Measurements from ENCODE around the gene SBSN.

Gene SBSN

GRCh38 chr19:35552534-35553384 lies 24.6 kb upstream of the SBSN start:
- Histone ChIP-seq H3K4me3 (ENCODE audit: low read depth in 1 of 2, low read length in 2 of 2) (no peak overlapping the region), H3K27me3 (ENCODE audit: insufficient read depth, low read length, poor library complexity) (no peaks in the 10 kb centered on the region), H3K9me3 (ENCODE audit: insufficient read depth, low read length, severe bottlenecking) (no peaks in the 10 kb centered on the region), H3K9ac (ENCODE audit: low read depth, low read length) (no peak overlapping the region), H4K20me1 (ENCODE audit: insufficient read depth, low read length) (peaks cover 10% of the 10 kb centered on the region; the same call in 1 of the 2 replicates), H3K36me3 (ENCODE audit: insufficient read depth, low read length) (peaks cover 13% of the 10 kb centered on the region; the same call in 1 of the 2 replicates), H3K27ac (ENCODE audit: low read length) (no peak overlapping the region), H3K4me1 (ENCODE audit: insufficient read depth, low read length) (no peaks in the 10 kb centered on the region), H3K79me2 (ENCODE audit: insufficient read depth, low read length) (no peaks in the 10 kb centered on the region), H3K4me2 (ENCODE audit: insufficient read depth, low read length) (no peak overlapping the region), H2AFZ (ENCODE audit: low read depth, low read length) (no peak overlapping the region)
- TF ChIP-seq CTCF (IDR thresholded peaks at IDR 0.05; ENCODE audit: borderline replicate concordance, extremely low read depth, low read length, poor library complexity, severe bottlenecking) (no peak), EZH2 (IDR thresholded peaks at IDR 0.05; ENCODE audit: borderline replicate concordance, low read depth, low read length, severe bottlenecking) (no peak)
- no peak for ATAC-seq (ENCODE audit: insufficient read depth, low read depth)
- no peak for DNase-seq

- Histone ChIP-seq H3K9ac (ENCODE audit: low read depth, low read length) (no peak overlapping the region), H3K4me2 (ENCODE audit: insufficient read depth, low read length) (no peak overlapping the region), H3K27me3 (ENCODE audit: insufficient read depth, low read length, poor library complexity) (no peaks in the 10 kb centered on the region), H3K79me2 (ENCODE audit: insufficient read depth, low read length) (peaks cover 13% of the 10 kb centered on the region), H3K9me3 (ENCODE audit: insufficient read depth, low read length, severe bottlenecking) (no peaks in the 10 kb centered on the region), H3K4me3 (ENCODE audit: low read depth in 1 of 2, low read length in 2 of 2) (no peak overlapping the region), H3K36me3 (ENCODE audit: insufficient read depth, low read length) (peaks cover 26% of the 10 kb centered on the region), H2AFZ (ENCODE audit: low read depth, low read length) (no peak overlapping the region), H3K4me1 (ENCODE audit: insufficient read depth, low read length) (peaks cover 14% of the 10 kb centered on the region), H3K27ac (ENCODE audit: low read length) (no peak overlapping the region), H4K20me1 (ENCODE audit: insufficient read depth, low read length) (peaks cover 16% of the 10 kb centered on the region; the same call in 1 of the 2 replicates)
- ATAC-seq (ENCODE audit: insufficient read depth, low read depth) (no peak), DNase-seq (no peak)
- TF ChIP-seq EZH2 (IDR thresholded peaks at IDR 0.05; ENCODE audit: borderline replicate concordance, low read depth, low read length, severe bottlenecking) = no peak
- TF ChIP-seq CTCF (IDR thresholded peaks at IDR 0.05; ENCODE audit: borderline replicate concordance, extremely low read depth, low read length, poor library complexity, severe bottlenecking) = no peak
Observed at GRCh38 chr19:35551091-35551810, 23.1 kb upstream of the SBSN start.

- H3K9me3 ChIP-seq (ENCODE audit: insufficient read depth, low read length, severe bottlenecking) = no peaks in the 10 kb centered on the region
- no peak overlapping the region for H3K4me3 ChIP-seq (ENCODE audit: low read depth in 1 of 2, low read length in 2 of 2)
- peaks cover 17% of the 10 kb centered on the region for H3K4me1 ChIP-seq (ENCODE audit: insufficient read depth, low read length)
- H3K36me3 ChIP-seq (ENCODE audit: insufficient read depth, low read length) = peaks cover 26% of the 10 kb centered on the region
- H3K9ac ChIP-seq (ENCODE audit: low read depth, low read length) = no peak overlapping the region
- H3K27ac ChIP-seq (ENCODE audit: low read length) = no peak overlapping the region
- ATAC-seq (ENCODE audit: insufficient read depth, low read depth) = no peak
- H3K79me2 ChIP-seq (ENCODE audit: insufficient read depth, low read length) = peaks cover 23% of the 10 kb centered on the region
- H2AFZ ChIP-seq (ENCODE audit: low read depth, low read length) = no peak overlapping the region
- H4K20me1 ChIP-seq (ENCODE audit: insufficient read depth, low read length) = peaks cover 13% of the 10 kb centered on the region; the same call in 1 of the 2 replicates
- H3K27me3 ChIP-seq (ENCODE audit: insufficient read depth, low read length, poor library complexity) = no peaks in the 10 kb centered on the region
- no peak overlapping the region for H3K4me2 ChIP-seq (ENCODE audit: insufficient read depth, low read length)
- no peak for DNase-seq
- TF ChIP-seq EZH2 (IDR thresholded peaks at IDR 0.05; ENCODE audit: borderline replicate concordance, low read depth, low read length, severe bottlenecking) = no peak
Observed at GRCh38 chr19:35549879-35550523, 21.9 kb upstream of the SBSN start.
